Spleen (tissue), 11 donors: Measurements from ENCODE around the gene IGLON5. TPM values are rescaled to one million over a fixed set of nuclear protein-coding genes. Genes with fewer than 3 reads are reported as not detected.
A peak's percentile ranks its signal among the peaks of the same experiment; 100 is the strongest.

ENCODE experiments used
- DNase-seq: peaks from one replicate; pipeline ENCODE4 v3.0.0-alpha.2; 2020
- H3K27ac ChIP-seq, 8 donors: fragments of 200-600 bp; sonication (generic) in 7 of 8; 1 replicate in 4 of 8; 2 replicates in 4 of 8; pipeline versions ENCODE4 v1.5.0 to v1.8.0; 2016 to 2021; ENCODE audit warnings: inconsistent platforms in 4 of 8, mild to moderate bottlenecking in 4 of 8, moderate library complexity in 1 of 8
- H3K27me3 ChIP-seq, 7 donors: fragments of 200-600 bp; sonication (generic) in 6 of 7; replicated peaks in 1 of 7; 1 replicate in 4 of 7; 2 replicates in 3 of 7; pipeline versions ENCODE4 v1.5.0 to v1.8.0; 2016 to 2021; ENCODE audit warnings: inconsistent platforms in 3 of 7, mild to moderate bottlenecking in 1 of 7
- H3K36me3 ChIP-seq, 6 donors: fragments of 200-600 bp; sonication (generic) in 5 of 6; 1 replicate in 4 of 6; 2 replicates in 2 of 6; pipeline versions ENCODE4 v1.5.0 to v1.8.0; 2016 to 2021; ENCODE audit warnings: inconsistent platforms in 2 of 6
- H3K4me1 ChIP-seq, 6 donors: fragments of 200-600 bp; sonication (generic) in 5 of 6; 1 replicate in 3 of 6; 2 replicates in 3 of 6; pipeline versions ENCODE4 v1.5.0 to v1.8.0; 2016 to 2021; ENCODE audit warnings: inconsistent platforms in 3 of 6
- H3K4me3 ChIP-seq, 8 donors: fragments of 200-600 bp; sonication (generic) in 7 of 8; 1 replicate in 4 of 8; 2 replicates in 4 of 8; pipeline versions ENCODE4 v1.5.0 to v1.8.0; 2016 to 2021; ENCODE audit warnings: inconsistent platforms in 4 of 8, mild to moderate bottlenecking in 4 of 8, moderate library complexity in 2 of 8
- H3K9me3 ChIP-seq, 8 donors: fragments of 200-600 bp; sonication (generic) in 7 of 8; 1 replicate in 4 of 8; 2 replicates in 4 of 8; pipeline versions ENCODE4 v1.5.0 to v1.8.0; 2016 to 2021; ENCODE audit warnings: inconsistent platforms in 4 of 8
- CTCF ChIP-seq, 11 experiments: fragments of 200-600 bp in 7 of 11; fragments of 450-650 bp in 4 of 11; sonication (generic) in 4 of 11; IDR thresholded peaks in 8 of 11; conservative IDR thresholded peaks in 3 of 11; 1 replicate in 7 of 11; 2 replicates in 4 of 11; pipeline versions ENCODE4 v1.4.0 to v1.8.0; 2016 to 2021; ENCODE audit warnings: antibody characterized with exemption in 11 of 11, inconsistent platforms in 4 of 11, mild to moderate bottlenecking in 1 of 11
- POLR2A ChIP-seq, 3 donors: fragments of 450-650 bp; IDR thresholded peaks; one replicate each; pipeline ENCODE4 v1.5.1; 2017; ENCODE audit warnings: antibody characterized with exemption in 3 of 3, mild to moderate bottlenecking in 1 of 3
- POLR2AphosphoS5 ChIP-seq, 3 donors: sonication (generic); formaldehyde crosslinking; IDR thresholded peaks; one replicate each; pipeline ENCODE4 v1.5.1; 2017; ENCODE audit warnings: antibody characterized with exemption in 3 of 3
- WGBS, 5 donors: extraction: QIAGEN DNeasy Blood & Tissue Kit in 3 of 5; methylation state at CpG; one replicate each; pipeline versions ENCODE4 v1.1.5 to v1.1.7; 2013 to 2018; 5-methylcytosine and 5-hydroxymethylcytosine counted together
- intact Hi-C: fragments of 100-400 bp; cut with DNase I; formaldehyde crosslinking; loops from one replicate; pipeline ENCODE4 v1.15.0; 2023; ENCODE audit warnings: low total_unique reads
- polyA plus RNA-seq, 3 donors: library from polyadenylated mRNA; stranded (reverse); fragments of 200-250 nt; gene quantifications; one replicate each; pipeline ENCODE4 v1.2.1, GENCODE V29; 2013
- total RNA-seq, 7 donors: library from RNA; depleted of rRNA in 3 of 7; stranded (reverse); fragments of >200 nt in 3 of 7; fragmentation: NEBNext Ultra II Directional in 4 of 7; extraction: Animal tissue kit (Norgen Biotek cat#: 25700) in 4 of 7; gene quantifications; one replicate each; pipeline versions ENCODE4 v1.1.0 to v1.2.1, GENCODE V29; 2016 to 2021
- donor health status: healthy with polysubstance abuse.
- donor health status: DM: no; HTN: no; CAD: no; lungs with moderate emphysema.
- donor health status: DM: no; HTN: no; CAD: no.
- donor health status: Bipolar disorder and iron deficiency.
- donor health status: healthy.
- donor health status: DM: no; HTN: no; CAD: no.
- donor health status: DM: yes; HTN: yes; CAD: no.

The IGLON5 gene
- total and polyA plus RNA-seq, 10 donors = 0.03 TPM; not detected in 9

- H3K27me3 ChIP-seq = peaks cover 0 to 12% (median 0%) of the 10 kb centered on the region in 7 donors
- H3K9me3 ChIP-seq = no peaks in the 10 kb centered on the region
- peak; percentile 98 for DNase-seq
- H3K4me1 ChIP-seq = peaks cover 9 to 57% (median 29%) of the 10 kb centered on the region in 6 donors
- intact Hi-C loops = loop anchor here (5.0 to 10.0 kb wide), 2 partner anchors 55 to 102 kb away; partner anchors contain the start of gene C19orf84
- H3K36me3 ChIP-seq = peaks cover 0 to 10% (median 4%) of the 10 kb centered on the region in 6 donors
- peak overlapping the region in 7 of 8 donors; percentile 41 to 85 (median 69) for H3K27ac ChIP-seq
- H3K4me3 ChIP-seq = peak overlapping the region; percentile 61 to 92 (median 72)
- peak in 6 of 11 experiments; percentile 6 to 48 (median 41) for TF ChIP-seq CTCF (IDR thresholded peaks at IDR 0.05 in 8 of 11, conservative IDR thresholded peaks at IDR 0.05 in 3 of 11)
- peak in 1 of 3 donors; percentile 23 for TF ChIP-seq POLR2A (IDR thresholded peaks at IDR 0.05)
- peak; percentile 72 to 86 (median 80) for TF ChIP-seq POLR2AphosphoS5 (IDR thresholded peaks at IDR 0.05)
- 1 to 4% (median 3%) methylated on average over 46 to 107 of the region's 107 CpGs for WGBS, 5 donors
Observed at GRCh38 chr19:51339687-51340656, 28.5 kb downstream of the IGLON5 start.

- peaks cover 0 to 18% (median 9%) of the 10 kb centered on the region in 6 donors for H3K36me3 ChIP-seq
- H3K4me1 ChIP-seq = peaks cover 9 to 63% (median 30%) of the 10 kb centered on the region in 6 donors
- H3K4me3 ChIP-seq = no peak overlapping the region
- 92 to 96% (median 94%) methylated on average over 17 to 18 of the region's 18 CpGs for WGBS, 5 donors
- intact Hi-C loops = loop anchor here (10.0 kb wide), 1 partner anchor 54 kb away; the partner anchor contains the start of gene C19orf84
- peaks cover 0 to 12% (median 0%) of the 10 kb centered on the region in 7 donors for H3K27me3 ChIP-seq
- H3K9me3 ChIP-seq = no peaks in the 10 kb centered on the region
- TF ChIP-seq POLR2A (IDR thresholded peaks at IDR 0.05) = no peak
- no peak for DNase-seq
- H3K27ac ChIP-seq = peak overlapping the region in 1 of 8 donors; percentile 7
Observed at GRCh38 chr19:51341066-51341465, 29.6 kb downstream of the IGLON5 start.

GRCh38 chr19:51341976-51342580 is 30.6 kb downstream of the IGLON5 start, which contains the start of gene VSIG10L:
Gene VSIG10L, minus strand, starts transcription at chr19:51342139. Its CDS starts 15 bp downstream, at chr19:51342124.
- H3K4me3 ChIP-seq = no peak within 1 kb of the TSS
- H3K27ac ChIP-seq = peak within 1 kb of the TSS in 2 of 8 donors; percentile 7 to 33
- peaks cover 9 to 63% (median 30%) of the 10 kb centered on the region in 6 donors for H3K4me1 ChIP-seq
- DNase-seq = no peak
- TF ChIP-seq POLR2A (IDR thresholded peaks at IDR 0.05) (no peak), POLR2AphosphoS5 (IDR thresholded peaks at IDR 0.05) (no peak), CTCF (IDR thresholded peaks at IDR 0.05 in 8 of 11, conservative IDR thresholded peaks at IDR 0.05 in 3 of 11) (no peak)
- peaks cover 0 to 28% (median 13%) of the 10 kb centered on the region in 6 donors for H3K36me3 ChIP-seq
- intact Hi-C loops = loop anchor here (10.0 kb wide), 1 partner anchor 53 kb away; the partner anchor contains the start of gene C19orf84
- no peaks in the 10 kb centered on the region for H3K9me3 ChIP-seq
- 58 to 71% (median 58%) methylated on average over 3 of the region's 3 CpGs for WGBS, 5 donors
- peaks cover 0 to 12% (median 0%) of the 10 kb centered on the region in 7 donors for H3K27me3 ChIP-seq
